Measurements from ENCODE around the gene DDT.
"Not testable (repeated sequence)": the region's sequence is repeated elsewhere in the genome, so short reads cannot be mapped to it uniquely, and the experiment has no call there.

DNA sequence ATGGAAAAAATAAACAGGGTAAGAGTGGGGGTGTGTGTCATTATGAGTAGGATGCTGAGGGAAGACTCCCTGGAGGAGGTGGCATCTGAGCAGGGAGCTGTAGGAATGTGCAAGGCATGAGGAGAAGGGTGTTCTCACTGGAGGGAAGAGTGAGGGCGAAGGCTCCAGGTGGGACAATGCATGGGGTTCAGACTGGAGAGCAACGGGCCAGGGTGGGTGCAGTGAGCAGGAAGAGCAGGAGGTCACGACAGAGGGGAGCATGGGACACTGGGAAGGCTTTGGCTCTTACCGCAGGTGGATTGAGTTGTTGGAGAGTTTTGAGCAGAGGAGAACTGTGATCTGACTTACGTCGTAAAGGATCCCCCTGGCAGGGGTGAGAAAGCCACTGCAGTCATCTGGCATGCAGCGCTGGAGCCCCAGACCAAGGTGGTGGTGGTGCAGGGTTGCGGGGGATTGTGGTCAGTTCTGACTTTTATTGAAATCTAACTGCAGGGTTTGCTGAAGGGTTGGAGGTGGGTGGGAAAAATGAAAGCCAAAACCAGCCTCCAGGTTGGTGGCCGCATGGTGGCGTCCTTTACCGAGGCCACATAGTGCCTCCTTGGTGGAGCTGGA is 21.3 kb downstream of the DDT start:
- TF ChIP-seq, protein P1, sequence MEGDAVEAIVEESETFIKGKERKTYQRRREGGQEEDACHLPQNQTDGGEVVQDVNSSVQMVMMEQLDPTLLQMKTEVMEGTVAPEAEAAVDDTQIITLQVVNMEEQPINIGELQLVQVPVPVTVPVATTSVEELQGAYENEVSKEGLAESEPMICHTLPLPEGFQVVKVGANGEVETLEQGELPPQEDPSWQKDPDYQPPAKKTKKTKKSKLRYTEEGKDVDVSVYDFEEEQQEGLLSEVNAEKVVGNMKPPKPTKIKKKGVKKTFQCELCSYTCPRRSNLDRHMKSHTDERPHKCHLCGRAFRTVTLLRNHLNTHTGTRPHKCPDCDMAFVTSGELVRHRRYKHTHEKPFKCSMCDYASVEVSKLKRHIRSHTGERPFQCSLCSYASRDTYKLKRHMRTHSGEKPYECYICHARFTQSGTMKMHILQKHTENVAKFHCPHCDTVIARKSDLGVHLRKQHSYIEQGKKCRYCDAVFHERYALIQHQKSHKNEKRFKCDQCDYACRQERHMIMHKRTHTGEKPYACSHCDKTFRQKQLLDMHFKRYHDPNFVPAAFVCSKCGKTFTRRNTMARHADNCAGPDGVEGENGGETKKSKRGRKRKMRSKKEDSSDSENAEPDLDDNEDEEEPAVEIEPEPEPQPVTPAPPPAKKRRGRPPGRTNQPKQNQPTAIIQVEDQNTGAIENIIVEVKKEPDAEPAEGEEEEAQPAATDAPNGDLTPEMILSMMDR (IDR thresholded peaks at IDR 0.05; ENCODE audit: insufficient read depth, low read length): not testable (repeated sequence)
- TF ChIP-seq GABPA, POLR2AphosphoS5 (IDR thresholded peaks at IDR 0.05; ENCODE audit: low read depth): not testable (repeated sequence)
- TF ChIP-seq, protein P2, sequence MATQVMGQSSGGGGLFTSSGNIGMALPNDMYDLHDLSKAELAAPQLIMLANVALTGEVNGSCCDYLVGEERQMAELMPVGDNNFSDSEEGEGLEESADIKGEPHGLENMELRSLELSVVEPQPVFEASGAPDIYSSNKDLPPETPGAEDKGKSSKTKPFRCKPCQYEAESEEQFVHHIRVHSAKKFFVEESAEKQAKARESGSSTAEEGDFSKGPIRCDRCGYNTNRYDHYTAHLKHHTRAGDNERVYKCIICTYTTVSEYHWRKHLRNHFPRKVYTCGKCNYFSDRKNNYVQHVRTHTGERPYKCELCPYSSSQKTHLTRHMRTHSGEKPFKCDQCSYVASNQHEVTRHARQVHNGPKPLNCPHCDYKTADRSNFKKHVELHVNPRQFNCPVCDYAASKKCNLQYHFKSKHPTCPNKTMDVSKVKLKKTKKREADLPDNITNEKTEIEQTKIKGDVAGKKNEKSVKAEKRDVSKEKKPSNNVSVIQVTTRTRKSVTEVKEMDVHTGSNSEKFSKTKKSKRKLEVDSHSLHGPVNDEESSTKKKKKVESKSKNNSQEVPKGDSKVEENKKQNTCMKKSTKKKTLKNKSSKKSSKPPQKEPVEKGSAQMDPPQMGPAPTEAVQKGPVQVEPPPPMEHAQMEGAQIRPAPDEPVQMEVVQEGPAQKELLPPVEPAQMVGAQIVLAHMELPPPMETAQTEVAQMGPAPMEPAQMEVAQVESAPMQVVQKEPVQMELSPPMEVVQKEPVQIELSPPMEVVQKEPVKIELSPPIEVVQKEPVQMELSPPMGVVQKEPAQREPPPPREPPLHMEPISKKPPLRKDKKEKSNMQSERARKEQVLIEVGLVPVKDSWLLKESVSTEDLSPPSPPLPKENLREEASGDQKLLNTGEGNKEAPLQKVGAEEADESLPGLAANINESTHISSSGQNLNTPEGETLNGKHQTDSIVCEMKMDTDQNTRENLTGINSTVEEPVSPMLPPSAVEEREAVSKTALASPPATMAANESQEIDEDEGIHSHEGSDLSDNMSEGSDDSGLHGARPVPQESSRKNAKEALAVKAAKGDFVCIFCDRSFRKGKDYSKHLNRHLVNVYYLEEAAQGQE (IDR thresholded peaks at IDR 0.05; ENCODE audit: insufficient replicate concordance, low read depth): not testable (repeated sequence)

All from HL-60 (cell line).